ENCODE data around the gene ESR1. TPM values are rescaled to one million over a fixed set of nuclear protein-coding genes. Genes with fewer than 3 reads are reported as not detected.
"Not testable (repeated sequence)": the region's sequence is repeated elsewhere in the genome, so short reads cannot be mapped to it uniquely, and the experiment has no call there.

Gene ESR1
- total RNA-seq, 4 donors from 2014 or later = 29.1 to 225 (median 141) TPM

DNA sequence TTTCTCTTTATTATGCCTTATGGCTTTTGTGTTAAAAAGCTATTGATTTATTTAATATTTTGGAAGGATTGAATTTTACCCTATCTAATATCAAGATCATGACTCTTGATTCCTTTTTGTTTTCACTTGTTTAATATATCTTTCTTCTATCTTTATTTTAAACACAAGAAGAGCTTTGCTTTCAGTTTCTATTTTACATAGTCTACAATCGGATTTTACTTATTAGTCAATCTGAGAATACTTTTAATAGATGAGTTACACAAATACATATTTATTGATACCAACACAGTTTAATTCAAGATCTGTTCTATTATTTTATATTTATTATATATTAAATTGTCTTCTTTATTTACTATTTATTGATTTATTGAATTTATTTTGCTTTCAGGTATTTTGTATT, 218.8 kb downstream of the ESR1 start:
- intact Hi-C loops (cut with DNase I; ENCODE audit: low total_unique reads) = no loop called here
- no peaks in the 10 kb centered on the region for H3K27me3 ChIP-seq
- peak overlapping the region in 1 of 2 donors; percentile 12 for H3K27ac ChIP-seq
- no peaks in the 10 kb centered on the region for H3K36me3 ChIP-seq
- H3K9me3 ChIP-seq = peaks cover 0 to 8% of the 10 kb centered on the region in 2 donors
- TF ChIP-seq POLR2A (IDR thresholded peaks at IDR 0.05) = no peak
- TF ChIP-seq, protein P1, sequence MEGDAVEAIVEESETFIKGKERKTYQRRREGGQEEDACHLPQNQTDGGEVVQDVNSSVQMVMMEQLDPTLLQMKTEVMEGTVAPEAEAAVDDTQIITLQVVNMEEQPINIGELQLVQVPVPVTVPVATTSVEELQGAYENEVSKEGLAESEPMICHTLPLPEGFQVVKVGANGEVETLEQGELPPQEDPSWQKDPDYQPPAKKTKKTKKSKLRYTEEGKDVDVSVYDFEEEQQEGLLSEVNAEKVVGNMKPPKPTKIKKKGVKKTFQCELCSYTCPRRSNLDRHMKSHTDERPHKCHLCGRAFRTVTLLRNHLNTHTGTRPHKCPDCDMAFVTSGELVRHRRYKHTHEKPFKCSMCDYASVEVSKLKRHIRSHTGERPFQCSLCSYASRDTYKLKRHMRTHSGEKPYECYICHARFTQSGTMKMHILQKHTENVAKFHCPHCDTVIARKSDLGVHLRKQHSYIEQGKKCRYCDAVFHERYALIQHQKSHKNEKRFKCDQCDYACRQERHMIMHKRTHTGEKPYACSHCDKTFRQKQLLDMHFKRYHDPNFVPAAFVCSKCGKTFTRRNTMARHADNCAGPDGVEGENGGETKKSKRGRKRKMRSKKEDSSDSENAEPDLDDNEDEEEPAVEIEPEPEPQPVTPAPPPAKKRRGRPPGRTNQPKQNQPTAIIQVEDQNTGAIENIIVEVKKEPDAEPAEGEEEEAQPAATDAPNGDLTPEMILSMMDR (IDR thresholded peaks at IDR 0.05) = no peak
- H3K4me1 ChIP-seq = peaks cover 0 to 8% of the 10 kb centered on the region in 2 donors
- DNase-seq = no peak
- peak overlapping the region in 1 of 2 donors; percentile 4 for H3K4me3 ChIP-seq

DNA sequence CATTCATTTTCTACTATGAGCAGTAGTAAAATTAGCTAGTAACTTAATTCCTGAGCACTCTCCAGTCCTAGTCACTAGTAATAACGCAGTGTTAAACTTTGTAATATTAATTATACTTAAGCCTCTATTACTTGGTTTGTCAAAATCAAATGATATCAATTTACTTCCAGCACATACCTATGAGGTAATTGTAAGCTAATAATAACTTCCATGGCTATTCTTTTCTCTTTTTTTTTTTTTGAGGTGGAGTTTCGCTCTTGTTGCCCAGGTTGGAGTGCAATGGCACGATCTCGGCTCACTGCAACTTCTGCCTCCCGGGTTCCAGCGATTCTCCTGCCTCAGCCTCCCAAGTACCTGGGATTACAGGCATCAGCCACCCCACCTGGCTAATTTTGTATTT, 219.3 kb downstream of the ESR1 start:
- H3K27me3 ChIP-seq; H3K9me3 ChIP-seq; H3K36me3 ChIP-seq; H3K4me1 ChIP-seq; intact Hi-C loops (cut with DNase I; ENCODE audit: low total_unique reads); DNase-seq; H3K4me3 ChIP-seq: not testable (repeated sequence)
- peak overlapping the region in 1 of 2 donors; percentile 1 for H3K27ac ChIP-seq

DNA sequence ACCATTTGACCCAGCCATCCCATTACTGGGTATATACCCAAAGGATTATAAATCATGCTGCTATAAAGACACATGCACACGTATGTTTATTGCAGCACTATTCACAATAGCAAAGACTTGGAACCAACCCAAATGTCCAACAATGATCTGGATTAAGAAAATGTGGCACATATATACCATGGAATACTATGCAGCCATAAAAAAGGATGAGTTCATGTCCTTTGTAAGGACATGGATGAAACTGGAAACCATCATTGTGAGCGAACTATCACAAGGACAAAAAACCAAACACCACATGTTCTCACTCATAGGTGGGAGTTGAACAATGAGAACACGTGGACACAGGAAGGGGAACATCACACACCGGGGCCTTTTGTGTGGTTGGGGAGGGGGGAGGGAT, 226.3 kb downstream of the ESR1 start:
- H3K9me3 ChIP-seq; H3K27ac ChIP-seq; H3K4me3 ChIP-seq; intact Hi-C loops (cut with DNase I; ENCODE audit: low total_unique reads); H3K36me3 ChIP-seq; DNase-seq; H3K4me1 ChIP-seq; H3K27me3 ChIP-seq: not testable (repeated sequence)

DNA sequence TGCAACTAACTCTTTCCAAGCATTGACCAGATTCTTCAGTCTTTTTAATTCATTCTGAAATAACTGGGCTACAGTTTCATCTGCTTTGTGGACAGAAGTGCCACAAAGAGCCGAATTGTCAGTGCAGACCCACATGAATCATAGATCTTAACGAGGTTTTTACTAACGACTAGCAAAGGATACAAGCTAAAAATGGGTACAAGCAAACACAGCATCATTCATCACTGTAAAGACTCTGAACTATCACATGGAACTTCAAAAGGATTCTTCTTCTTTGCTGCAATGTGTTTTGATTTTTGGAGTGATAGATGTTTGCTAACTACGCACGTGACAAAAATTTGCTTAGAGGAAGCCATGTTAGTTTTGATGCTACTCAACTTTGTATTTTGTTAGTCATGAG, 227.1 kb downstream of the ESR1 start:
- no peak for DNase-seq
- Histone ChIP-seq H3K4me1 (no peaks in the 10 kb centered on the region), H3K9me3 (no peaks in the 10 kb centered on the region), H3K27ac (peak overlapping the region in 1 of 2 donors; percentile 38), H3K36me3 (no peaks in the 10 kb centered on the region), H3K4me3 (no peak overlapping the region), H3K27me3 (no peaks in the 10 kb centered on the region)
- intact Hi-C loops (cut with DNase I; ENCODE audit: low total_unique reads) = no loop called here
- no peak for TF ChIP-seq POLR2A (IDR thresholded peaks at IDR 0.05)
- TF ChIP-seq, protein P1 (IDR thresholded peaks at IDR 0.05) = no peak

- intact Hi-C loops (cut with DNase I; ENCODE audit: low total_unique reads) = no loop called here
- no peaks in the 10 kb centered on the region for H3K27me3 ChIP-seq
- no peak for DNase-seq
- peak overlapping the region in 1 of 2 donors; percentile 8 for H3K27ac ChIP-seq
- no peaks in the 10 kb centered on the region for H3K9me3 ChIP-seq
- H3K4me3 ChIP-seq = no peak overlapping the region
- H3K36me3 ChIP-seq = no peaks in the 10 kb centered on the region
- no peaks in the 10 kb centered on the region for H3K4me1 ChIP-seq
- TF ChIP-seq, protein P1 (IDR thresholded peaks at IDR 0.05) = no peak
- no peak for TF ChIP-seq POLR2A (IDR thresholded peaks at IDR 0.05)
These were observed 238.6 kb downstream of the ESR1 start for GRCh38 chr6:152046118-152046517.

DNA sequence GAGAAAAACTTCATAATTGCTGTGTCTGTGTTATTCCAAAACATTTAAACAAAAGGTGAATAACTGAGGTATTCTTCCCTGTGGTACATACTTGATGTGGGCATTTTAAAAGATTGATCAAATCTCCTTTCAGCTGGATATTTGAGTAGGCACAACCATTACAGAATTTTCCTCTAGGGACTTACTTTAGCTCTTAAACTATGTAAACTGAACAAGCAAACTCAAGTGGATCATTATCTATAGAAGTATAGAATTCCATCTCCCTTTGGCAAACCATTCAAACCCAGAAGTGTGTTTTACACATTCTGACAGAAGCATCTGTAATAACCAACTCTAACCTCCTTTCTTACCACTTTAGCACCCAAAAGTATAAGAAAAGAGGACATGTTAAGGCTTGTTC, 241.4 kb downstream of the ESR1 start:
- H3K9me3 ChIP-seq = no peaks in the 10 kb centered on the region
- TF ChIP-seq, protein P1 (IDR thresholded peaks at IDR 0.05) = no peak
- no peak for TF ChIP-seq POLR2A (IDR thresholded peaks at IDR 0.05)
- no peaks in the 10 kb centered on the region for H3K27me3 ChIP-seq
- intact Hi-C loops (cut with DNase I; ENCODE audit: low total_unique reads) = no loop called here
- DNase-seq = no peak
- H3K36me3 ChIP-seq = no peaks in the 10 kb centered on the region
- H3K4me3 ChIP-seq = no peak overlapping the region
- H3K4me1 ChIP-seq = peaks cover 0 to 6% of the 10 kb centered on the region in 2 donors
- H3K27ac ChIP-seq = no peak overlapping the region

All from uterus (tissue), 4 donors.